Esophagus (tissue), 2 donors: ENCODE results near the gene EXTL1. TPM values are rescaled to one million over a fixed set of nuclear protein-coding genes. Genes with fewer than 3 reads are reported as not detected.

ENCODE experiments used
- H3K27ac ChIP-seq, 2 donors: one replicate each; pipeline ENCODE4 v1.5.1; 2013; ENCODE audit warnings: low read depth in 2 of 2, mild to moderate bottlenecking in 2 of 2, inconsistent platforms in 1 of 2, low read length in 1 of 2, moderate library complexity in 1 of 2
- H3K27me3 ChIP-seq, 2 donors: one replicate each; pipeline ENCODE4 v1.6.1; 2013; ENCODE audit warnings: low read length in 2 of 2, control low read depth in 1 of 2, mild to moderate bottlenecking in 1 of 2; ENCODE audit not compliant: insufficient read depth in 2 of 2, control insufficient read depth in 1 of 2
- H3K36me3 ChIP-seq, 2 donors: one replicate each; pipeline ENCODE4 v1.6.1; 2013; ENCODE audit warnings: low read length in 1 of 2; ENCODE audit not compliant: control insufficient read depth in 2 of 2, insufficient read depth in 2 of 2
- H3K4me1 ChIP-seq, 2 donors: one replicate each; pipeline ENCODE4 v1.6.1; 2013; ENCODE audit warnings: low read length in 1 of 2; ENCODE audit not compliant: control insufficient read depth in 2 of 2, insufficient read depth in 2 of 2
- H3K4me3 ChIP-seq, 2 donors: one replicate each; pipeline ENCODE4 v1.5.1; 2013; ENCODE audit warnings: low read length in 2 of 2, mild to moderate bottlenecking in 2 of 2, low read depth in 1 of 2, moderate library complexity in 1 of 2
- H3K9me3 ChIP-seq, 2 donors: one replicate each; pipeline ENCODE4 v1.6.1; 2013; ENCODE audit warnings: mild to moderate bottlenecking in 2 of 2, low read depth in 1 of 2, low read length in 1 of 2, moderate library complexity in 1 of 2; ENCODE audit not compliant: control insufficient read depth in 2 of 2, insufficient read depth in 1 of 2
- WGBS, 2 donors: extraction: QIAGEN DNeasy Blood & Tissue Kit; methylation state at CpG; one replicate each; pipeline ENCODE4 v1.1.7; 2013; 5-methylcytosine and 5-hydroxymethylcytosine counted together
- polyA plus RNA-seq, 2 donors: library from polyadenylated mRNA; stranded (reverse); fragments of 200-250 nt; gene quantifications; one replicate each; pipeline ENCODE4 v1.2.3, GENCODE V29; 2013
- donor health status: healthy with polysubstance abuse.
- donor health status: Bipolar disorder and iron deficiency.

The EXTL1 gene
- polyA plus RNA-seq, 2 donors: 0.09 to 0.45 TPM

DNA sequence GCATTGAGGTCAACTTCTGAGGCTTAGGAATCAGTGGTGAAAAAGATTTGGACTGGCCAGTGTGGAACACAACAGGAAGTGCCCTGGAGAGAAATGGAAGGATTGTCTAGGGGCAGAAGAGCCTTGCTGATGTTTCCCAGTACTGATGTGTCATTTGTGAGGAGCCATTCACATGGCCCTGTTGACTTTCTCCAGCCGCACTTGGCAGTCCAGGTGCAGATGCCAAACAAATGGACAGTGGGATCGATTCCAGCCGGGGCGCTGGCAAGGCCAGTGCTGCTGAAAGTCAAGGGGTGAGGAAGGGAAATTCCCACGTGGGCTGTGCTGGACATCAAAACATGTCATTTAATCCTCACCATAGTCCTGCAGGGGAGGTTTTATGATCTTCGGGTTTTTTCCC is 50.7 kb downstream of the EXTL1 start:
- 38 to 53% methylated on average over 6 of the region's 6 CpGs for WGBS, 2 donors
- no peak overlapping the region for H3K27ac ChIP-seq

DNA sequence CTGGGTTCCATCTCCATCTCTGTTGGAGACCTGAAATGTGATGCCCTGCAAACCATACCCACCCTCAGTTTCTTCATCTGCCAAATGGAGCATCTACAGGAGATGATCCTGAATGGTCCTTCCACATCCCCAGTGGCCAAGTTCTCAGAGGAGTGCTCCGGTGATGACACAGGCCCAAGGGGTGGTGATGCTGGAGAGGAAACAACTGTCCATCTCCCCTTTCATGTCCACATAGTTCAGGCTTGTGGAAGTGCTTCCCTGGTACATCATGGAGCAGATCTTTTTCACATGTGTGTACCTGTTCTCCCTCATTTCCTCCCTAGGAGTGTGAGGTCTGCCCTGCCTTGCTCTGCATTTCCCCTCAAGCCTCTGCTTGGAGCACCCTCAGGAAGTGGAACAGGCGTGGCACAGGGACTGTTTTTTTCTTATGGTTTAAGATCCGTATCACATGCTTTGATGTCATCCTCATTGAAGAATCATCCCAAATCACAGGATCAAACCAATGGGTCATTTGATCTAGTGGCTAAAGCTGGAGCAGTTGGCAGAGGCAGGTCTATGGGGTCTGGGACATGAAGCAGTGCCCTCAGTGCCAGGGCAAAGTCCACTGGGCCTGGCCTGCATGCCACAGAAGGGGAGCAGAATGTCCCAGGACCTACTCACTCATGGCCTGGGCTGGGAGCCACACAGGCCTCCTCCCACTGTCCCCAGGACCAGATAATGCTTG is 54.0 kb downstream of the EXTL1 start:
- WGBS, 2 donors: 67 to 77% methylated on average over 3 of the region's 3 CpGs
- Histone ChIP-seq H3K4me1 (no peaks in the 10 kb centered on the region), H3K36me3 (no peaks in the 10 kb centered on the region), H3K27ac (no peak overlapping the region), H3K27me3 (no peaks in the 10 kb centered on the region), H3K4me3 (no peak overlapping the region), H3K9me3 (no peaks in the 10 kb centered on the region)

More for the DNA sequence above, 50.7 kb downstream of the EXTL1 start:
- Histone ChIP-seq H3K36me3 (no peaks in the 10 kb centered on the region), H3K4me3 (no peak overlapping the region), H3K27me3 (peaks cover 0 to 3% of the 10 kb centered on the region in 2 donors), H3K4me1 (no peaks in the 10 kb centered on the region), H3K9me3 (no peaks in the 10 kb centered on the region)

DNA sequence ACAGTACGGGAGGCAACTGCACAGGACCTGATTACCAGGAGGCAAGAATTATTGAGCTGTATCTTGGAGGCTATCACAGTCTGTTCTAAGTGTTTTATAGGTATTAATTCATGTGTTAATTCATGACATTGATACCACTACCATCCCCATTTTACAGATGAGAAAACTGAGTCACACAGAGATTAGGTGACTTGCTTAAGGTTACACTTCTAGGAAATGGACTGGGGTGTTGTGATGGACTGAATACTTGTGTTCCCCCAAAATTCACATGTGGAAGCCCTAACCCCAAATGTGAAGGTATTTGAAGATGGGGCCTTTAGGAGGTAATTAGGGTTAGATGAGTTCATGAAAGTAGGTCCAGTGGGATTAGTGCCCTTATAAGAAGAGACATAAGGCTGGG is 55.9 kb downstream of the EXTL1 start:
- no peaks in the 10 kb centered on the region for H3K4me1 ChIP-seq
- H3K9me3 ChIP-seq: no peaks in the 10 kb centered on the region
- H3K4me3 ChIP-seq: no peak overlapping the region
- H3K27ac ChIP-seq: no peak overlapping the region
- no peaks in the 10 kb centered on the region for H3K36me3 ChIP-seq
- H3K27me3 ChIP-seq: no peaks in the 10 kb centered on the region
- WGBS, 2 donors: 100% methylated on average over 1 of the region's 1 CpG

DNA sequence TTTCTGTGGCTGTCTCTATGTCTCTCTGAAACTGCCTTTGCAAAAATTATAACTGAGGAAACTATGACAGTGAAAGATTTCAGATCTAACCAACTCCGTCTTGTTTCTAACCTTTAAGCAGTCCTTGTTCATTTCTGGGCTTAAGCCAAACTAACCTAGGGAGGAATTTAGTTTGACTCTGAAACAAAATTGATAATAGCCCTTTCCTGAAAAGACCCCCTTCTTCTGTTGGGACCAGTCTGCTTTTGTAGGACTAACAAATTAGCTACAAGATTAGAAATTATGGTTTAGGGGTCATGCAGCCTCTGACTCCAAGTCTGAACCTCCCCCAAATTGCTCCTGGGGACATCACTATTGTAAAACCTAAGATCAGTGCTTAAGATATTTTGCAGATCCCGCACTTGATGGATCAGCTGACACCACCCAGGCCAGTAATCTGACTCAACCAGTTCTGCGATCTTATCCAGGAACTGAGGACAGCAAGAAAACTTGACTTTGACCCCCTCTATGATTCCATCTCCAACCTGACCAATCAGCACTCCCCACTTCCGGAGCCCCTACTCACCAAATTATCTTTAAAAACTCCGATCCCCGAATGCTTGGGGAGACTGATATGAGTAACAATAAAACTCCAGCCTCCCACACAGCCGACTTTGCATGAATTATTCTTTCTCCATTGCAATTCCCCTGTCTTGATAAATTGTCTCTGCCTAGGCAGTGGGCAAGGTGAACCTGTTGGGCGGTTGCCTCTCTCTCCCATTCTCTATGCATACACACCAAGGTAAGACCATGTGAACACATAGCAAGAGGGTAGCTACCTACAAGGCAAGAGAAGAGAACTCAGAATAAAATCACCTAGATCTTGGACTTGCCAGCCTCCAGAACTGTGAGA is 57.0 kb downstream of the EXTL1 start:
- no peaks in the 10 kb centered on the region for H3K27me3 ChIP-seq
- H3K4me1 ChIP-seq: no peaks in the 10 kb centered on the region
- whole genome bisulfite sequencing, 2 donors: 55 to 60% methylated on average over 8 of the region's 8 CpGs
- no peak overlapping the region for H3K27ac ChIP-seq
- H3K9me3 ChIP-seq: no peaks in the 10 kb centered on the region
- H3K4me3 ChIP-seq: no peak overlapping the region
- H3K36me3 ChIP-seq: no peaks in the 10 kb centered on the region

DNA sequence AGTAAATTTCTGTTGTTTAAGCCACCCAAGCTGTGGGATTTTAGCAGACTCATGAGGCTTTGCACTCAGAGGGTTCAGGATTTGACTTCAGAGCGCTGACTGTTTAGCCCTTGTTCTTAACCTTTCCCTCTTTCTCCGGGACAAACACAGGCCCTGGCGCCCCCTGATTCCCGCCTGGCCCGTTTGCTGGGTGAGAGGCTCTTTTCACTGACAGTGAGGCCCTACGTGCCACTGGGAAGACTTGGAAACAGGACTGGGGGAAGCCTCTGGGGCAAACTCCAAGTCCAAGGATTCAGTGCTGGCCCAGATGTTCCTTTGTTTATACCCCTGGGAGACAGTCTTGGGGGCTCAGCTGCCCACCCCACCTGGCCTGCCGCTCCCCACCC is 57.6 kb downstream of the EXTL1 start:
- Histone ChIP-seq H3K9me3 (no peaks in the 10 kb centered on the region), H3K36me3 (no peaks in the 10 kb centered on the region), H3K4me3 (no peak overlapping the region), H3K27ac (no peak overlapping the region), H3K4me1 (no peaks in the 10 kb centered on the region), H3K27me3 (no peaks in the 10 kb centered on the region)
- 69 to 70% methylated on average over 7 of the region's 7 CpGs for WGBS, 2 donors

DNA sequence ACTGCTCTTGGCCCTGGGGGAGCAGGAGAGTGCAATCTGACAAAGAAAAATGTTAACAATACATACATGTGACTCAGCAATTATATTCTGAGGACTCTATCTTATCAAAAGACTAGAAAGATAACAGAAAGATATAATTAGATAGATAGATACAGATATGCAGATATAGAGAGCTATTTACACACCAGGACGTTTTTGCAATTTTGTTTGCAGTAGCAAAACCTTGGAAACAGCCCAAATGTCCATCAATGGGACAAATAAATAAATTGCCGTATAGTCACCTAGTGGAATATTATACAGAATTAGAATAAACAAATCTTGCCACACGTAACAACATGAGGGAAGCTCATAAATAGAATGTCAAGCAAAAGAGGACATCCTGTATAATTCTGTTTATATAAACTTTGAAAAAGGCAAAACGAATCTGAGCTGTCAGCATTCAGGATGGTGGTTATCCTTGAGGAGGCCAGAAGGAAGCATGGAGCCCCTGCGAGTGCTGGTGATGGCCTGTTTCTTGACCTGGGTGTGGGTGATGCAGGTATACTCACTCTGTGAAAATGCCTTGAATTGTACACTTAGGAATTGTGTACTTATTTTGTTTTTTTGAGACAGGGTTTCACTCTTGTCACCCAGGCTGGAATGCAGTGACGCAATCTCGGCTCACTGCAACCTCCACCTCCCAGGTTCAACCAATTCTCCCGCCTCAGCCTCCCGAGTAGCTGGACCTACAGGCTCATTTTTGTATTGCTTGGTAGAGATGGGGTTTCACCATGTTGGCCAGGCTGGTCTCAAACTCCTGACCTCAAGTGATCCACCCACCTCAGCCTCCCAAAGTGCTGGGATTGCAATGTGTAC is 58.6 kb downstream of the EXTL1 start:
- no peaks in the 10 kb centered on the region for H3K27me3 ChIP-seq
- WGBS, 2 donors: 67 to 73% methylated on average over 9 of the region's 9 CpGs
- no peak overlapping the region for H3K27ac ChIP-seq
- no peaks in the 10 kb centered on the region for H3K9me3 ChIP-seq
- H3K4me3 ChIP-seq: no peak overlapping the region
- H3K4me1 ChIP-seq: no peaks in the 10 kb centered on the region
- H3K36me3 ChIP-seq: no peaks in the 10 kb centered on the region

DNA sequence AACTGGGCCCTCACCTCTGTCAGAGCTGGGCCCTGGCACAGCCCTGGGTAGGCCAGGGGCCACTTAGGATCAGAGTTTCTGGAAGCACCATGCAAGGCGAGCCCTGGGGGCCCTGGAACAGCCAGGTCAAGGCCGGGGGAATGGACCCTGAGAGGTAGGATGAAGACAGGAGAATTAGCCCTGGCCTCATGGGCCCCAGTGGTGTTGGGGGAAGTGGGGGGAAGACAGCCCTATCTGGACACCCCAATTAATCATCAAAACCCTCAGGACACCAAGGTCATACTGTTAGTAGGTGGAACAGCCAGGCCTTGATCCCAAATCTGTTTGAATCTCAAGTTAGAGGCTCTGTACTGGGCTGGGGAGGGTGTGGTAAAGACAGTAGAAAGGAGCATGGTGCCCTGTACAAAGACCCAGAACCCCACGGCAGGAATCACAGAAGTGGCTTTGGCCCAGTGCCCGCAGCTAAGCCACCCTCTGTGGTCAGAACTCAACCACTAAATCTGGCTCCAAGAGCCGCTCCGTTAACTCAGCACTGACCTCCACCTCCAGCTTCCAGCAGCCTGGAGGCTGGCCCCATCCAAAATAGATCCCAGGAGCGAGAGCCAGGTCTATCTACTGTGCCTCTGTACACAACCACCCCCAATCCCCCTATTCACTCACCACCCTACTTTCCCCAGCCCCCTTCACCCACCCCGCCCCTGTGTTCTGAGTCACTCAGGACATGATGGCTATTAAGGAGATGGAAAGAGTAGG is 59.9 kb downstream of the EXTL1 start:
- WGBS, 2 donors: 74 to 86% methylated on average over 8 of the region's 8 CpGs
- no peaks in the 10 kb centered on the region for H3K4me1 ChIP-seq

DNA sequence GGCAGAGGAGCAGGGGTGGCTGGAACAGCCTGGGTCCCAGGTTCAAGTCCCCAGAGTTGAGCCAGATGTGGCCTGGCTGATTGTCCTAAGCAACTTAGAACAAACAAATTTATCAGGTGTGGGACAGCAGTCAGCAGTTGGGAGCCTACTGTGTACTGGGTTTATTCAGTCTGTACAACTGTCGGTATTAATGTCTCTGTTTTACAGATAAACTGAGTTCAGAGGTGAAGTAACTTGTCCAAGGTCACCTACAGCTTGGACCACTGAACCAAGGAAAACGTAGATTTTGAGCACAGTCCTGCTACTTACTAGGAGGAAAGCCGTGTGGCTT is 60.4 kb downstream of the EXTL1 start:
- H3K27ac ChIP-seq: no peak overlapping the region
- WGBS, 2 donors: 67 to 82% methylated on average over 3 of the region's 3 CpGs
- no peaks in the 10 kb centered on the region for H3K36me3 ChIP-seq

More for the DNA sequence above, 59.9 kb downstream of the EXTL1 start:
- H3K4me3 ChIP-seq: no peak overlapping the region
- H3K9me3 ChIP-seq: no peaks in the 10 kb centered on the region
- no peaks in the 10 kb centered on the region for H3K36me3 ChIP-seq
- H3K27ac ChIP-seq: no peak overlapping the region
- H3K27me3 ChIP-seq: no peaks in the 10 kb centered on the region

DNA sequence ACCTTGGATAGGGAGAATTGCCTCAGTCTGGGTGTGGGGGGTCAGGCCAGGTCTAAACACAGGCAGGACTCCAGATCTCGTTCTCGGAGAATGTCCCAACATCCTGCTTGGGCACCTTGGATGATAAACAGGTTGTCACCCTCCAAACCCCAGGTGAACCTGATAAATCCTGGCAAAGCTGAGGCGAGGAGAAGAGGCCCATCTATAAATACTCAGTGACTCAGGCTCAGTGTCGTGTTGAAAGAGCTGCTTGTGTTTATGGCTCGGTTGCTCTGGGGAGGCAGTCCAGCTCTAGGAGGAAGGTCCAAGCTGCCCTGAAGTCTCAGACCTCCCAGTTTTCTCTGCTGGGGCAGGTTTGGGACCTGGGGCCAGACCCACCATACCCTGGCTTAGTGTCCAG is 61.6 kb downstream of the EXTL1 start:
- no peaks in the 10 kb centered on the region for H3K36me3 ChIP-seq
- WGBS, 2 donors: 46 to 64% methylated on average over 5 of the region's 5 CpGs
- H3K4me3 ChIP-seq: no peak overlapping the region
- H3K9me3 ChIP-seq: no peaks in the 10 kb centered on the region
- no peak overlapping the region for H3K27ac ChIP-seq
- H3K4me1 ChIP-seq: no peaks in the 10 kb centered on the region
- no peaks in the 10 kb centered on the region for H3K27me3 ChIP-seq

More for the DNA sequence above, 60.4 kb downstream of the EXTL1 start:
- H3K9me3 ChIP-seq: no peaks in the 10 kb centered on the region
- H3K27me3 ChIP-seq: no peaks in the 10 kb centered on the region
- no peak overlapping the region for H3K4me3 ChIP-seq
- no peaks in the 10 kb centered on the region for H3K4me1 ChIP-seq
